ENCODE results near the gene BID. TPM values are rescaled to one million over a fixed set of nuclear protein-coding genes. Genes with fewer than 3 reads are reported as not detected.

BID gene
- total RNA-seq, 1 experiment from 2014 or later, result 66.7 TPM

DNA sequence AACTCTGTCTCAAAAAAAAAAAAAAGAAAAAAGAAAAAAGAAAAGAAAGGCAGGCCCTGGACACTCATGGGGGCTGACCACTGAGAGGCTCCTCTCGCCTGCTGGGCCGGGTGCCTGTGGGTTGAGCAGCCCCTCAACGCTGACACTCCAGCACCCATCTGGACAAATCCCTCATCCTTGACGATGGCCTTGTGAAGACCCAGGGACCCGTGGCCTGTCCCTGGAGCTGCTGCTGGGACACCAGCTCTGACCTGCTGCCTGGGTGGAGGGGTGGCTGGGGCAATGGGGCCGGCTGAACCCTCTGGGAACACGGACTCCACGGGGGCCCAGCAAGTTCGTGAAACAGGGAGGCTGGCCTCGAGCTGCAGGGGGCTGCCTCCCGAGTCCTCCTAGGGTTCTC, 10.5 kb upstream of the BID start:
- ATAC-seq (no peak), DNase-seq (ENCODE audit: low read depth, low spot score) (no peak)
- H3K27me3 ChIP-seq (ENCODE audit: control insufficient read depth, insufficient read depth, low read length), result no peaks in the 10 kb centered on the region
- CTCF ChIA-PET, result interaction anchor here (0.9 to 1.4 kb wide), 2 partner anchors 42 to 292 kb away, joined by 3 to 15 read pairs; no protein-coding TSS in a partner anchor
- H3K4me3 ChIP-seq (ENCODE audit: low read depth in 2 of 2, low read length in 2 of 2), result no peak overlapping the region
- POLR2A ChIA-PET, result no interaction called here
- no TSS peak for BruUV-seq (replicated peaks)
- H3K9me3 ChIP-seq (ENCODE audit: control insufficient read depth, insufficient read depth, low read depth, low read length), result no peaks in the 10 kb centered on the region
- H3K4me1 ChIP-seq (ENCODE audit: control insufficient read depth, insufficient read depth, low read length), result peaks cover 12% of the 10 kb centered on the region
- H3K27ac ChIP-seq (ENCODE audit: low read length), result no peak overlapping the region
- intact Hi-C loops (cut with micrococcal nuclease; ENCODE audit: unreplicated experiment), result loop anchor here (5.0 kb wide), 1 partner anchor 42 kb away; no protein-coding TSS in a partner anchor
- in situ Hi-C loops (cut with HindIII; ENCODE audit: low pct_unique_long_range_greater_than_20kb, low sequenced_read_pairs), result no loop called here
- no peaks in the 10 kb centered on the region for H3K36me3 ChIP-seq (ENCODE audit: control insufficient read depth, insufficient read depth, low read length)
- TF ChIP-seq POLR2AphosphoS5 (IDR thresholded peaks at IDR 0.05; ENCODE audit: low read depth, low read length) (no peak), TCF7L2 (IDR thresholded peaks at IDR 0.05; ENCODE audit: low read depth, low read length) (no peak), SIN3A (IDR thresholded peaks at IDR 0.05; ENCODE audit: borderline replicate concordance, insufficient read depth, low read depth, low read length) (no peak)
- TF ChIP-seq, protein P1, sequence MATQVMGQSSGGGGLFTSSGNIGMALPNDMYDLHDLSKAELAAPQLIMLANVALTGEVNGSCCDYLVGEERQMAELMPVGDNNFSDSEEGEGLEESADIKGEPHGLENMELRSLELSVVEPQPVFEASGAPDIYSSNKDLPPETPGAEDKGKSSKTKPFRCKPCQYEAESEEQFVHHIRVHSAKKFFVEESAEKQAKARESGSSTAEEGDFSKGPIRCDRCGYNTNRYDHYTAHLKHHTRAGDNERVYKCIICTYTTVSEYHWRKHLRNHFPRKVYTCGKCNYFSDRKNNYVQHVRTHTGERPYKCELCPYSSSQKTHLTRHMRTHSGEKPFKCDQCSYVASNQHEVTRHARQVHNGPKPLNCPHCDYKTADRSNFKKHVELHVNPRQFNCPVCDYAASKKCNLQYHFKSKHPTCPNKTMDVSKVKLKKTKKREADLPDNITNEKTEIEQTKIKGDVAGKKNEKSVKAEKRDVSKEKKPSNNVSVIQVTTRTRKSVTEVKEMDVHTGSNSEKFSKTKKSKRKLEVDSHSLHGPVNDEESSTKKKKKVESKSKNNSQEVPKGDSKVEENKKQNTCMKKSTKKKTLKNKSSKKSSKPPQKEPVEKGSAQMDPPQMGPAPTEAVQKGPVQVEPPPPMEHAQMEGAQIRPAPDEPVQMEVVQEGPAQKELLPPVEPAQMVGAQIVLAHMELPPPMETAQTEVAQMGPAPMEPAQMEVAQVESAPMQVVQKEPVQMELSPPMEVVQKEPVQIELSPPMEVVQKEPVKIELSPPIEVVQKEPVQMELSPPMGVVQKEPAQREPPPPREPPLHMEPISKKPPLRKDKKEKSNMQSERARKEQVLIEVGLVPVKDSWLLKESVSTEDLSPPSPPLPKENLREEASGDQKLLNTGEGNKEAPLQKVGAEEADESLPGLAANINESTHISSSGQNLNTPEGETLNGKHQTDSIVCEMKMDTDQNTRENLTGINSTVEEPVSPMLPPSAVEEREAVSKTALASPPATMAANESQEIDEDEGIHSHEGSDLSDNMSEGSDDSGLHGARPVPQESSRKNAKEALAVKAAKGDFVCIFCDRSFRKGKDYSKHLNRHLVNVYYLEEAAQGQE (IDR thresholded peaks at IDR 0.05; ENCODE audit: insufficient read depth in 1 of 2, low read depth in 2 of 2, low read length in 1 of 2), result no peak
- TF ChIP-seq, protein P2, sequence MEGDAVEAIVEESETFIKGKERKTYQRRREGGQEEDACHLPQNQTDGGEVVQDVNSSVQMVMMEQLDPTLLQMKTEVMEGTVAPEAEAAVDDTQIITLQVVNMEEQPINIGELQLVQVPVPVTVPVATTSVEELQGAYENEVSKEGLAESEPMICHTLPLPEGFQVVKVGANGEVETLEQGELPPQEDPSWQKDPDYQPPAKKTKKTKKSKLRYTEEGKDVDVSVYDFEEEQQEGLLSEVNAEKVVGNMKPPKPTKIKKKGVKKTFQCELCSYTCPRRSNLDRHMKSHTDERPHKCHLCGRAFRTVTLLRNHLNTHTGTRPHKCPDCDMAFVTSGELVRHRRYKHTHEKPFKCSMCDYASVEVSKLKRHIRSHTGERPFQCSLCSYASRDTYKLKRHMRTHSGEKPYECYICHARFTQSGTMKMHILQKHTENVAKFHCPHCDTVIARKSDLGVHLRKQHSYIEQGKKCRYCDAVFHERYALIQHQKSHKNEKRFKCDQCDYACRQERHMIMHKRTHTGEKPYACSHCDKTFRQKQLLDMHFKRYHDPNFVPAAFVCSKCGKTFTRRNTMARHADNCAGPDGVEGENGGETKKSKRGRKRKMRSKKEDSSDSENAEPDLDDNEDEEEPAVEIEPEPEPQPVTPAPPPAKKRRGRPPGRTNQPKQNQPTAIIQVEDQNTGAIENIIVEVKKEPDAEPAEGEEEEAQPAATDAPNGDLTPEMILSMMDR (IDR thresholded peaks at IDR 0.05), result no peak

DNA sequence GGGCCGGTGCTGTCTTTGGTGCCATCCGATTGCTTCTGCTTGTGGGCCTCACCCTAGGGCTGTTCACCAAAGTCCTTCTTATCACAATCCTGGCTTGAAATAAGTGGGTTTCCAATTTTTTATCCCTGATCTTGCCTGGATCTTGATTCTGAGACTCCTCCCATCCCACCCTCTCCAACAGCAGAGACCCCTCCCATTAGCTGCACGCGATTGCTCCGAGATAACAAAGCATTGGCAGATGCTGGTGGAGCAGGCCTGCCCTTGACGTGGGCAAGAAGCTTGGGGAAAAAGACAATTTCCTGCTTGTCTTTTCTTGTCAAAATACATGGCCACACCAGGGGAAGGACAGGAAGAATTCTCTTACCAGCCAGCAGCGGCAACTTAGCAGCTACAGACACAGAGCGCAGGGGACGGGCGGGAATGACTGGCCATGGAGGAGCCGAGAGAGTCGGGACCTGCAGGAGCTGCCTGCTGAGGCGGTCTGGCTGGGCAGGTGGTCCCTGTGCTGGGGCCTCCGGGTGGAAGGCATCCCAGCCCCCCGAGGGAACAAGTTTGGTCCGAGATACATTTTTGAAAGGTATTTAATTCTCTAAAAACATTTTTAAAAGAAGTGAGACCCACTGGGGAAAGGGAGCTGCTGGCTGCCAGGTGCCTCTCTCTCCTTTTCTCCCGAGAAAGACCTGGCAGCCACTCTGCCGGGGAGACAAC, 9.7 kb upstream of the BID start:
- Histone ChIP-seq H3K27me3 (ENCODE audit: control insufficient read depth, insufficient read depth, low read length) (no peaks in the 10 kb centered on the region), H3K27ac (ENCODE audit: low read length) (no peak overlapping the region), H3K36me3 (ENCODE audit: control insufficient read depth, insufficient read depth, low read length) (no peaks in the 10 kb centered on the region), H3K4me1 (ENCODE audit: control insufficient read depth, insufficient read depth, low read length) (peaks cover 12% of the 10 kb centered on the region), H3K4me3 (ENCODE audit: low read depth in 2 of 2, low read length in 2 of 2) (no peak overlapping the region), H3K9me3 (ENCODE audit: control insufficient read depth, insufficient read depth, low read depth, low read length) (no peaks in the 10 kb centered on the region)
- TF ChIP-seq SIN3A (IDR thresholded peaks at IDR 0.05; ENCODE audit: borderline replicate concordance, insufficient read depth, low read depth, low read length) (no peak), POLR2AphosphoS5 (IDR thresholded peaks at IDR 0.05; ENCODE audit: low read depth, low read length) (no peak), TCF7L2 (IDR thresholded peaks at IDR 0.05; ENCODE audit: low read depth, low read length) (no peak)
- TF ChIP-seq, protein P1 (IDR thresholded peaks at IDR 0.05; ENCODE audit: insufficient read depth in 1 of 2, low read depth in 2 of 2, low read length in 1 of 2), result no peak
- TF ChIP-seq, protein P2 (IDR thresholded peaks at IDR 0.05), result no peak
- CTCF ChIA-PET, result interaction anchor here (0.6 kb wide), 1 partner anchor 38 kb away, joined by 3 read pairs; no protein-coding TSS in a partner anchor
- in situ Hi-C loops (cut with HindIII; ENCODE audit: low pct_unique_long_range_greater_than_20kb, low sequenced_read_pairs), result no loop called here
- no TSS peak for BruUV-seq (replicated peaks)
- no peak for ATAC-seq
- POLR2A ChIA-PET, result no interaction called here
- no peak for DNase-seq (ENCODE audit: low read depth, low spot score)
- intact Hi-C loops (cut with micrococcal nuclease; ENCODE audit: unreplicated experiment), result loop anchor here (5.0 kb wide), 1 partner anchor 42 kb away; no protein-coding TSS in a partner anchor
